SJCRH30 (cell line): ENCODE results near the gene INAVA. TPM values are rescaled to one million over a fixed set of nuclear protein-coding genes. Genes with fewer than 3 reads are reported as not detected.
"Not testable (repeated sequence)": the region's sequence is repeated elsewhere in the genome, so short reads cannot be mapped to it uniquely, and the experiment has no call there.

Experiments
- DNase-seq, 2 experiments: peaks; one replicate each; pipeline ENCODE4 v3.0.0-alpha.2; 2015 to 2020
- H3K27ac ChIP-seq: fragments of 250-450 bp; sonication (Bioruptor Pico); 2 replicates; pipeline ENCODE4 v1.5.1; 2020; ENCODE audit warnings: mild to moderate bottlenecking, moderate library complexity
- H3K27me3 ChIP-seq: fragments of 250-450 bp; sonication (Bioruptor Pico); 2 replicates; pipeline ENCODE4 v1.5.1; 2020; ENCODE audit warnings: mild to moderate bottlenecking, moderate library complexity
- H3K36me3 ChIP-seq: fragments of 250-450 bp; sonication (Bioruptor Pico); 2 replicates; pipeline ENCODE4 v1.5.1; 2020; ENCODE audit warnings: mild to moderate bottlenecking, moderate library complexity
- H3K4me1 ChIP-seq: fragments of 250-450 bp; sonication (Bioruptor Pico); 2 replicates; pipeline ENCODE4 v1.5.1; 2020; ENCODE audit warnings: mild to moderate bottlenecking, moderate library complexity
- H3K4me3 ChIP-seq: fragments of 250-450 bp; sonication (Bioruptor Pico); 2 replicates; pipeline ENCODE4 v1.5.1; 2020; ENCODE audit warnings: mild to moderate bottlenecking, moderate library complexity
- H3K9me3 ChIP-seq: fragments of 250-450 bp; sonication (Bioruptor Pico); replicated peaks from 2 replicates; pipeline ENCODE4 v1.5.1; 2020; ENCODE audit warnings: mild to moderate bottlenecking, moderate library complexity
- total RNA-seq: library from RNA; depleted of rRNA; stranded (reverse); fragments of >200 nt; shearing (Covaris generic); gene quantifications from 2 replicates; pipeline ENCODE4 v1.2.3, GENCODE V29; 2014

The INAVA gene
- total RNA-seq, 1 experiment from 2014 or later, result 16.1 TPM

- Histone ChIP-seq H3K4me1 (peaks cover 11% of the 10 kb centered on the region), H3K27me3 (no peaks in the 10 kb centered on the region), H3K9me3 (no peaks in the 10 kb centered on the region), H3K36me3 (peaks cover 8% of the 10 kb centered on the region; the same call in 1 of the 2 replicates), H3K27ac (no peak overlapping the region), H3K4me3 (no peak overlapping the region)
- no peak for DNase-seq
These were observed 5.5 kb downstream of the INAVA start for GRCh38 chr1:200899954-200900867.

GRCh38 chr1:200900877-200901276, 6.2 kb downstream of the INAVA start:
- Histone ChIP-seq H3K4me1 (peaks cover 4% of the 10 kb centered on the region), H3K27ac (no peak overlapping the region), H3K27me3 (no peaks in the 10 kb centered on the region), H3K4me3 (no peak overlapping the region), H3K9me3 (no peaks in the 10 kb centered on the region), H3K36me3 (peaks cover 12% of the 10 kb centered on the region; the same call in 1 of the 2 replicates)
- DNase-seq, result no peak

GRCh38 chr1:200901350-200901749, 6.7 kb downstream of the INAVA start:
- Histone ChIP-seq H3K27ac (no peak overlapping the region), H3K9me3 (no peaks in the 10 kb centered on the region), H3K36me3 (peaks cover 12% of the 10 kb centered on the region; the same call in 1 of the 2 replicates), H3K27me3 (no peaks in the 10 kb centered on the region), H3K4me1 (peaks cover 2% of the 10 kb centered on the region; the same call in 1 of the 2 replicates), H3K4me3 (no peak overlapping the region)
- DNase-seq, result no peak

- no peaks in the 10 kb centered on the region for H3K9me3 ChIP-seq
- peaks cover 12% of the 10 kb centered on the region; the same call in 1 of the 2 replicates for H3K36me3 ChIP-seq
- H3K27ac ChIP-seq, result no peak overlapping the region
- H3K4me1 ChIP-seq, result no peaks in the 10 kb centered on the region; the same call in 1 of the 2 replicates
- no peak overlapping the region for H3K4me3 ChIP-seq
- DNase-seq, result no peak
- H3K27me3 ChIP-seq, result no peaks in the 10 kb centered on the region
These were observed 7.2 kb downstream of the INAVA start for GRCh38 chr1:200901796-200902444.

- H3K4me1 ChIP-seq, result no peaks in the 10 kb centered on the region
These were observed 9.1 kb downstream of the INAVA start for GRCh38 chr1:200903793-200904192.

GRCh38 chr1:200904772-200905171, 10.1 kb downstream of the INAVA start:
- Histone ChIP-seq H3K4me3 (no peak overlapping the region), H3K27ac (no peak overlapping the region), H3K27me3 (no peaks in the 10 kb centered on the region), H3K4me1 (no peaks in the 10 kb centered on the region), H3K9me3 (no peaks in the 10 kb centered on the region), H3K36me3 (peaks cover 15% of the 10 kb centered on the region)
- DNase-seq, result no peak

More at GRCh38 chr1:200903793-200904192, 9.1 kb downstream of the INAVA start:
- H3K27me3 ChIP-seq, result no peaks in the 10 kb centered on the region
- H3K4me3 ChIP-seq, result no peak overlapping the region
- no peak for DNase-seq
- H3K9me3 ChIP-seq, result no peaks in the 10 kb centered on the region
- H3K27ac ChIP-seq, result no peak overlapping the region
- peaks cover 12% of the 10 kb centered on the region; the same call in 1 of the 2 replicates for H3K36me3 ChIP-seq

GRCh38 chr1:200905411-200906052, 10.8 kb downstream of the INAVA start:
- no peaks in the 10 kb centered on the region for H3K9me3 ChIP-seq
- DNase-seq, result no peak
- no peak overlapping the region for H3K27ac ChIP-seq
- no peaks in the 10 kb centered on the region for H3K4me1 ChIP-seq
- no peak overlapping the region for H3K4me3 ChIP-seq
- peaks cover 15% of the 10 kb centered on the region for H3K36me3 ChIP-seq
- H3K27me3 ChIP-seq, result no peaks in the 10 kb centered on the region

GRCh38 chr1:200906491-200906890, 11.8 kb downstream of the INAVA start:
- H3K4me3 ChIP-seq, result no peak overlapping the region
- peaks cover 15% of the 10 kb centered on the region for H3K36me3 ChIP-seq
- DNase-seq, result no peak
- no peaks in the 10 kb centered on the region for H3K4me1 ChIP-seq
- H3K9me3 ChIP-seq, result no peaks in the 10 kb centered on the region
- H3K27ac ChIP-seq, result no peak overlapping the region
- H3K27me3 ChIP-seq, result no peaks in the 10 kb centered on the region

- H3K4me1 ChIP-seq, result no peaks in the 10 kb centered on the region
- H3K27me3 ChIP-seq, result no peaks in the 10 kb centered on the region
- no peaks in the 10 kb centered on the region for H3K9me3 ChIP-seq
- peaks cover 14% of the 10 kb centered on the region for H3K36me3 ChIP-seq
- H3K4me3 ChIP-seq, result no peak overlapping the region
- H3K27ac ChIP-seq, result no peak overlapping the region
- no peak for DNase-seq
These were observed 13.0 kb downstream of the INAVA start for GRCh38 chr1:200907611-200908097.

GRCh38 chr1:200908191-200908868, 13.6 kb downstream of the INAVA start:
- Histone ChIP-seq H3K36me3 (peaks cover 14% of the 10 kb centered on the region), H3K27me3 (no peaks in the 10 kb centered on the region), H3K4me3 (no peak overlapping the region), H3K27ac (no peak overlapping the region), H3K4me1 (no peaks in the 10 kb centered on the region), H3K9me3 (no peaks in the 10 kb centered on the region)
- DNase-seq, result no peak

GRCh38 chr1:200909071-200909470, 14.4 kb downstream of the INAVA start:
- Histone ChIP-seq H3K4me3 (no peak overlapping the region), H3K36me3 (peaks cover 14% of the 10 kb centered on the region), H3K27me3 (no peaks in the 10 kb centered on the region), H3K9me3 (no peaks in the 10 kb centered on the region), H3K27ac (no peak overlapping the region), H3K4me1 (no peaks in the 10 kb centered on the region)
- DNase-seq, result no peak

GRCh38 chr1:200909757-200910239, 15.1 kb downstream of the INAVA start:
- Histone ChIP-seq H3K36me3 (peaks cover 14% of the 10 kb centered on the region), H3K4me3 (no peak overlapping the region), H3K27ac (no peak overlapping the region), H3K4me1 (no peaks in the 10 kb centered on the region), H3K9me3 (no peaks in the 10 kb centered on the region), H3K27me3 (no peaks in the 10 kb centered on the region)
- no peak for DNase-seq

- Histone ChIP-seq H3K27ac (no peak overlapping the region), H3K9me3 (no peaks in the 10 kb centered on the region), H3K4me1 (no peaks in the 10 kb centered on the region), H3K4me3 (no peak overlapping the region), H3K27me3 (no peaks in the 10 kb centered on the region), H3K36me3 (peaks cover 11% of the 10 kb centered on the region)
- no peak for DNase-seq
These were observed 16.7 kb downstream of the INAVA start for GRCh38 chr1:200911361-200911760.

- H3K27ac ChIP-seq, H3K27me3 ChIP-seq, H3K4me3 ChIP-seq, H3K9me3 ChIP-seq, DNase-seq, H3K4me1 ChIP-seq: not testable (repeated sequence)
- H3K36me3 ChIP-seq, result peaks cover 11% of the 10 kb centered on the region
These were observed 17.2 kb downstream of the INAVA start for GRCh38 chr1:200911936-200912335.
